Ectodermal cell (in vitro differentiated cells): ENCODE data around the gene RAB3C.

ENCODE experiments used
- H3K27ac ChIP-seq: 2 replicates; pipeline ENCODE4 v1.7.0; 2013; ENCODE audit warnings: mild to moderate bottlenecking, low read depth, low read length; ENCODE audit not compliant: insufficient read depth, poor library complexity, severe bottlenecking
- H3K27me3 ChIP-seq: 2 replicates; pipeline ENCODE4 v1.7.0; 2013; ENCODE audit warnings: mild to moderate bottlenecking, low read length; ENCODE audit not compliant: insufficient read depth, control insufficient read depth, poor library complexity, severe bottlenecking
- H3K36me3 ChIP-seq: one replicate; pipeline ENCODE4 v1.7.0; 2013; ENCODE audit warnings: low read length; ENCODE audit not compliant: control insufficient read depth, insufficient read depth
- H3K4me1 ChIP-seq: one replicate; pipeline ENCODE4 v1.7.0; 2013; ENCODE audit warnings: low read length; ENCODE audit not compliant: control insufficient read depth, insufficient read depth
- H3K4me3 ChIP-seq: 2 replicates; pipeline ENCODE4 v1.7.0; 2013; ENCODE audit warnings: low read depth, low read length, control low read depth; ENCODE audit not compliant: insufficient read depth
- H3K9me3 ChIP-seq: 2 replicates; pipeline ENCODE4 v1.7.0; 2013; ENCODE audit warnings: mild to moderate bottlenecking, low read length, moderate library complexity; ENCODE audit not compliant: control insufficient read depth
- WGBS, 2 experiments: methylation state at CpG; one replicate each; pipeline ENCODE4 v1.1.7; 2013; ENCODE audit warnings: missing lambda C conversion rate in 2 of 2; 5-methylcytosine and 5-hydroxymethylcytosine counted together

RAB3C gene

GRCh38 chr5:58717303-58718007 lies 134.6 kb downstream of the RAB3C start:
- Histone ChIP-seq H3K9me3 (no peaks in the 10 kb centered on the region), H3K4me3 (no peak overlapping the region), H3K27me3 (no peaks in the 10 kb centered on the region), H3K4me1 (peaks cover 6% of the 10 kb centered on the region), H3K27ac (no peak overlapping the region), H3K36me3 (no peaks in the 10 kb centered on the region)
- WGBS, 2 experiments, result 46 to 50% methylated on average over 5 of the region's 5 CpGs

- Histone ChIP-seq H3K4me3 (no peak overlapping the region), H3K4me1 (peaks cover 6% of the 10 kb centered on the region), H3K9me3 (no peaks in the 10 kb centered on the region), H3K27me3 (no peaks in the 10 kb centered on the region), H3K27ac (no peak overlapping the region), H3K36me3 (no peaks in the 10 kb centered on the region)
- 100% methylated on average over 1 of the region's 2 CpGs; no CpG with 5 or more reads in 1 of the 2 experiments for WGBS, 2 experiments
Measured at GRCh38 chr5:58718269-58718978, 135.5 kb downstream of the RAB3C start.

GRCh38 chr5:58722160-58722559 lies 139.3 kb downstream of the RAB3C start:
- no CpG with 5 or more reads among the region's 1 CpG for WGBS, 2 experiments
- H3K36me3 ChIP-seq, result no peaks in the 10 kb centered on the region

GRCh38 chr5:58724992-58725391 lies 142.1 kb downstream of the RAB3C start:
- 95 to 97% methylated on average over 2 of the region's 2 CpGs for WGBS, 2 experiments
- Histone ChIP-seq H3K4me1 (peaks cover 6% of the 10 kb centered on the region), H3K27me3 (no peaks in the 10 kb centered on the region), H3K36me3 (no peaks in the 10 kb centered on the region), H3K4me3 (no peak overlapping the region), H3K9me3 (no peaks in the 10 kb centered on the region), H3K27ac (no peak overlapping the region)

More at GRCh38 chr5:58722160-58722559, 139.3 kb downstream of the RAB3C start:
- Histone ChIP-seq H3K4me1 (peaks cover 6% of the 10 kb centered on the region), H3K27me3 (no peaks in the 10 kb centered on the region), H3K4me3 (no peak overlapping the region), H3K9me3 (no peaks in the 10 kb centered on the region), H3K27ac (no peak overlapping the region)

GRCh38 chr5:58731641-58732040 lies 148.8 kb downstream of the RAB3C start:
- H3K4me3 ChIP-seq, result no peak overlapping the region
- no peak overlapping the region for H3K27ac ChIP-seq
- H3K9me3 ChIP-seq, result no peaks in the 10 kb centered on the region
- no peaks in the 10 kb centered on the region for H3K36me3 ChIP-seq
- H3K27me3 ChIP-seq, result no peaks in the 10 kb centered on the region
- 76 to 95% methylated on average over 1 of the region's 1 CpG for WGBS, 2 experiments
- H3K4me1 ChIP-seq, result no peaks in the 10 kb centered on the region

- Histone ChIP-seq H3K36me3 (no peaks in the 10 kb centered on the region), H3K9me3 (no peaks in the 10 kb centered on the region), H3K4me3 (no peak overlapping the region), H3K27ac (no peak overlapping the region), H3K4me1 (no peaks in the 10 kb centered on the region), H3K27me3 (no peaks in the 10 kb centered on the region)
- 79 to 82% methylated on average over 1 of the region's 1 CpG for WGBS, 2 experiments
Measured at GRCh38 chr5:58735637-58736036, 152.8 kb downstream of the RAB3C start.

- no peaks in the 10 kb centered on the region for H3K27me3 ChIP-seq
- no peak overlapping the region for H3K27ac ChIP-seq
- no peak overlapping the region for H3K4me3 ChIP-seq
- H3K36me3 ChIP-seq, result no peaks in the 10 kb centered on the region
- H3K4me1 ChIP-seq, result no peaks in the 10 kb centered on the region
- H3K9me3 ChIP-seq, result no peaks in the 10 kb centered on the region
- 93 to 95% methylated on average over 5 of the region's 5 CpGs for WGBS, 2 experiments
Measured at GRCh38 chr5:58736214-58736613, 153.3 kb downstream of the RAB3C start.

- Histone ChIP-seq H3K4me1 (no peaks in the 10 kb centered on the region), H3K36me3 (no peaks in the 10 kb centered on the region), H3K9me3 (no peaks in the 10 kb centered on the region), H3K4me3 (no peak overlapping the region), H3K27me3 (no peaks in the 10 kb centered on the region), H3K27ac (no peak overlapping the region)
Measured at GRCh38 chr5:58737671-58738070, 154.8 kb downstream of the RAB3C start.

- H3K27ac ChIP-seq, result no peak overlapping the region
- H3K9me3 ChIP-seq, result no peaks in the 10 kb centered on the region
- 88 to 98% methylated on average over 2 of the region's 2 CpGs for WGBS, 2 experiments
- H3K4me1 ChIP-seq, result no peaks in the 10 kb centered on the region
- no peaks in the 10 kb centered on the region for H3K36me3 ChIP-seq
- no peaks in the 10 kb centered on the region for H3K27me3 ChIP-seq
- no peak overlapping the region for H3K4me3 ChIP-seq
Measured at GRCh38 chr5:58738336-58738735, 155.5 kb downstream of the RAB3C start.

GRCh38 chr5:58739051-58739450 lies 156.2 kb downstream of the RAB3C start:
- Histone ChIP-seq H3K27me3 (no peaks in the 10 kb centered on the region), H3K4me3 (no peak overlapping the region), H3K27ac (no peak overlapping the region), H3K36me3 (no peaks in the 10 kb centered on the region), H3K4me1 (no peaks in the 10 kb centered on the region), H3K9me3 (no peaks in the 10 kb centered on the region)
- WGBS, 2 experiments, result 90 to 95% methylated on average over 2 of the region's 2 CpGs
